Measurements from ENCODE around the gene P2RX4.
A peak's percentile ranks its signal among the peaks of the same experiment; 100 is the strongest.
"Not testable (repeated sequence)": the region's sequence is repeated elsewhere in the genome, so short reads cannot be mapped to it uniquely, and the experiment has no call there.

Gene P2RX4, protein sequence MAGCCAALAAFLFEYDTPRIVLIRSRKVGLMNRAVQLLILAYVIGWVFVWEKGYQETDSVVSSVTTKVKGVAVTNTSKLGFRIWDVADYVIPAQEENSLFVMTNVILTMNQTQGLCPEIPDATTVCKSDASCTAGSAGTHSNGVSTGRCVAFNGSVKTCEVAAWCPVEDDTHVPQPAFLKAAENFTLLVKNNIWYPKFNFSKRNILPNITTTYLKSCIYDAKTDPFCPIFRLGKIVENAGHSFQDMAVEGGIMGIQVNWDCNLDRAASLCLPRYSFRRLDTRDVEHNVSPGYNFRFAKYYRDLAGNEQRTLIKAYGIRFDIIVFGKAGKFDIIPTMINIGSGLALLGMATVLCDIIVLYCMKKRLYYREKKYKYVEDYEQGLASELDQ

GRCh38 chr12:121209624-121210572 is at the start of gene P2RX4:
Gene P2RX4 (plus strand): TSS chr12:121210129. CDS start chr12:121210165, 36 bp downstream.
- DNase-seq: peak; percentile 55

DNA sequence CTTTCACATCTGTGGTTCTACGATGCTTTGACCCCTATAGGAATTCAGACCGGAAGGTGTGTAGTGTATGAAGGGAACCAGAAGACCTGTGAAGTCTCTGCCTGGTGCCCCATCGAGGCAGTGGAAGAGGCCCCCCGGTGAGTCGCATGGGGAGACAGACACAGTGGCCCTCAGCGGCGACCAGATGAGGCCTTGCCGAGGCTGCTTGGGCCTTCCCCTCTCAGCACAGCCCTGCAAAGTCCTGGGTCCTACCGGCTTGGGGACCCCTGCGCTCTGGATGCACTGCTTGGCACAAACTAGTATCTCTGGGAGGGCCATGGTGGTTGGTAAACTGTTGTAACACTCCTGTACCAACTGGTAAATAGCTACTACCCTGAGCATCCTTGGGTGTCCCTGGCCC is 47.5 kb upstream of the P2RX4 start:
- DNase-seq: no peak

GRCh38 chr12:121162985-121163384 is 46.9 kb upstream of the P2RX4 start:
- no peak for DNase-seq

GRCh38 chr12:121164839-121165238 is 45.1 kb upstream of the P2RX4 start:
- DNase-seq: not testable (repeated sequence)

- no peak for DNase-seq
Observed at GRCh38 chr12:121165316-121165715, 44.6 kb upstream of the P2RX4 start.

DNA sequence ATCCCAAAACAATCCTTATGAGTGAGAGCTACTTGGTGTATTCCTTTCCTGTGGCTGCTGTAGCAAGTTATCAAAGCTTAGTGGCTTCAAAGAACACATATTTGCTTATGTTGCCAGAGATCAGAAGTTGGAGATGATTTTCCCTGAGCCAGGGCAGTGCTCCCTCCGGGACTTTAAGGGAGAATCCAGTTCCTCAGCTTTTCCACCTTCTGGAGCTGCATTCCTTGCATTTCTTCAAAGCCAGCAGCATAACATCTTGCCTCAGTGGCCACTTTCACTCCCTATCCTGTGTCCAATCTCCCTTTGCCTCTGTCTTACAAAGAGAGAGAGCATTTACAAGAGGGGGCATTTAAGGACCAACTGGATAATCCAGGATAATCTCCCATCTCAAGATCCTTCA is 43.6 kb upstream of the P2RX4 start:
- no peak for DNase-seq

GRCh38 chr12:121167232-121167820 is 42.6 kb upstream of the P2RX4 start:
- DNase-seq: no peak

DNA sequence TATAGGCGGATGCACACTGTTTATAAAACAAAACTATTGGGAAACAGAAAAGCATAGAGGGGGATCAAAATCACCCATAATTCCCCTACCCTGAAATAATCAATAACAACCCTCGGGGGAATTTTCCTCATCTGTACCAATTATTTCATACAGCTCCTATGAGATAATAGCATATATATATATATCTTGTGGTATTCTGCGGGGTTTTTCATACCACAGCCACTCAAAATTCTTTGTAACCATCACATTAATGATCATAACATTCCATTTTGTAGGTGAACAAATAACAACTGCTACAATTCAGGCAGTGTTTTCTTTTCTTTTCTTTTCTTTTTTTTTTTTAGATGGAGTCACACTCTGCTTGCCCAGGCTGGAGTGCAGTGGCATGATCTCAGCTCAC is 42.0 kb upstream of the P2RX4 start:
- peak; percentile 15 for DNase-seq

DNA sequence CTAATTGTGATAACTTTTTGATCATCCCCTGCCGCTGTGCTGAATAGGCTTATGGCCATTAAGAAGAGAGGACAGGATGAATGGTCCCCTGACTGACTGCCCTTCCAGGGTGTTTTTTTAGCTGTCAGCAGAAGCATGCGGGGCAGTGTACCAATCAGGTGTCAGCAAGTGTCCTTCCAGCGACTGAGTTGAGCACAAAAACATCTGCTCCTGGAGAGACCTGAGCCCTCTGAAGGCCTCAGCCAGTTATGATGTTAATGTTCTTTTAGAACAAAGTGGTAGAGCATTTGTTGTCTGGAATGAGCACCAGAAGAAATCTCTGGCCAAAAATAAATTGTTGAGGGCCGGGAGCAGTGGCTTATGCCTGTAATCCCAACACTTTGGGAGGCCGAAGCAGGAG is 39.8 kb upstream of the P2RX4 start:
- no peak for DNase-seq

GRCh38 chr12:121170611-121171260 is 39.2 kb upstream of the P2RX4 start:
- DNase-seq: peak; percentile 46

DNA sequence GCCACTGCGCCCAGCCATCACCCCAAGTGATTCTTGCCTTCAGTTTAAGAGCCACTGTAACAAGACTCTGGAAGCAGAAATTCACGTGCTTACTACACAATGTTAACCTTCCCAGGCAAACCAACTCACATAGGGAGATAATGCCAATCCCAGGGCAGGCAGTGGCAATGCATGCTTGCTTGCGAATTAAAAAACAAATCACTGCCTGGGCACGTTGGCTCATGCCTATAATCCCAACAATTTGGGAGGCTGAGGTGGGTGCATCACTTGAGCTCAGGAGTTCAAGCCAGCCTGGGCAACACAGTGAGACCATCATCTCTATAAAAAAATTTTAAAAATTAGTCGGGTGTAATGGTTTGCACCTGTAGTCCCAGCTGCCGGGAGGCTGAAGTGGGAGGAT is 37.8 kb upstream of the P2RX4 start:
- no peak for DNase-seq

GRCh38 chr12:121175383-121176119 is 34.4 kb upstream of the P2RX4 start:
- DNase-seq: no peak

DNA sequence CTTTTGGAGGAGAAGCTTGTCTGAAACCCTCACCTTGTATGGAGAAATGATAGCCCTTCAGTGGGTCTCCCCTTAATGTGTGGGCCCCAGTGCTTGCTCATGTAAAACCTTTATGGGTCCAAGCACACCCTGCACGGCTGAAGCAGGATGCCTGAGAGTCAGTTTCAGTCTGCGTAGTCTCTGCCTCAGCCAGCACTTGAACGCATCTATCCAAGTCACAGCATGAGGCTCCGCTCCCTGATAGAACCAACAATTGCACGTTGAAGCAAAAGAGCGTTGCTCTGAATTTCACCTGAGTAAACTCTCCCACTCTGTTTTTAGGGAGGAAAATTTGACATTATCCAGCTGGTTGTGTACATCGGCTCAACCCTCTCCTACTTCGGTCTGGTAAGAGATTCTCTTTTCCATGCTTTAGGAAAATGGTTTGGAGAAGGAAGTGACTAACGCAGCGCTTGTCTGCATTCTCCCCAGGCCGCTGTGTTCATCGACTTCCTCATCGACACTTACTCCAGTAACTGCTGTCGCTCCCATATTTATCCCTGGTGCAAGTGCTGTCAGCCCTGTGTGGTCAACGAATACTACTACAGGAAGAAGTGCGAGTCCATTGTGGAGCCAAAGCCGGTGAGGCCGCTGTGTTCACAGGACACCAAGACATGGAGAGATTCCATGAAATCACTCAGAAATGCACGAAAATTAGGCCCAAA is 33.0 kb upstream of the P2RX4 start:
- no peak for DNase-seq

GRCh38 chr12:121181181-121181580 is 28.7 kb upstream of the P2RX4 start:
- DNase-seq: no peak

DNA sequence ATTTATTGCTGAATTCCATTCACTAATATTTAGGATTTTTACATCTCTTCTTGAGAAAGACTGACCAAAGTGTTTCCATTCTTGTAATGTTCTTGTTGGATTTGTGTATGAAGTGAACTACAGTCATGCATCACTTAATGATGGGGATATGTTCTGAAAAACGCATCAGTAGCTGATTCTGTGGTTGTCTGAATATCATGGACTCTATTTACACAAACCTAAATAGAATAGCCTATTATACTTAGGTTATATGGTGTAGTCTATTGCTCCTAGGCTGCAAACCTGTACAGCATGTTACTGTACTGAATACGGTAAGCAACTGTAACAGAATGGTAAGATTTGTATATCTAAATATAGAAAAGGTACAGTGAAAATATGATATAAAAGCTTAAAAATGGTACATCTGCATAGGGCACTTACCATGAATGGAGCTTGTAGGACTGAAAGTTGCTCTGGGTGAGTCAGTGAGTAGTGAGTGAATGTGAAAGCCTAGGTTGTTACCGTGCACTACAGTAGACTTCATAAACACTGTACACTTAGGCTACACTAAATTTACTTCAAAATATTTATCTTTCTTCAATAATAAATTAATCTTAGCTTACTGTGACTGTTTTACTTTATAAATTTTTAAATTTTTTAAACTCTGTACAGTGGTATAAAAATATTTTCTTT is 27.6 kb upstream of the P2RX4 start:
- DNase-seq: no peak

- DNase-seq: no peak
Observed at GRCh38 chr12:121184425-121184824, 25.5 kb upstream of the P2RX4 start.

DNA sequence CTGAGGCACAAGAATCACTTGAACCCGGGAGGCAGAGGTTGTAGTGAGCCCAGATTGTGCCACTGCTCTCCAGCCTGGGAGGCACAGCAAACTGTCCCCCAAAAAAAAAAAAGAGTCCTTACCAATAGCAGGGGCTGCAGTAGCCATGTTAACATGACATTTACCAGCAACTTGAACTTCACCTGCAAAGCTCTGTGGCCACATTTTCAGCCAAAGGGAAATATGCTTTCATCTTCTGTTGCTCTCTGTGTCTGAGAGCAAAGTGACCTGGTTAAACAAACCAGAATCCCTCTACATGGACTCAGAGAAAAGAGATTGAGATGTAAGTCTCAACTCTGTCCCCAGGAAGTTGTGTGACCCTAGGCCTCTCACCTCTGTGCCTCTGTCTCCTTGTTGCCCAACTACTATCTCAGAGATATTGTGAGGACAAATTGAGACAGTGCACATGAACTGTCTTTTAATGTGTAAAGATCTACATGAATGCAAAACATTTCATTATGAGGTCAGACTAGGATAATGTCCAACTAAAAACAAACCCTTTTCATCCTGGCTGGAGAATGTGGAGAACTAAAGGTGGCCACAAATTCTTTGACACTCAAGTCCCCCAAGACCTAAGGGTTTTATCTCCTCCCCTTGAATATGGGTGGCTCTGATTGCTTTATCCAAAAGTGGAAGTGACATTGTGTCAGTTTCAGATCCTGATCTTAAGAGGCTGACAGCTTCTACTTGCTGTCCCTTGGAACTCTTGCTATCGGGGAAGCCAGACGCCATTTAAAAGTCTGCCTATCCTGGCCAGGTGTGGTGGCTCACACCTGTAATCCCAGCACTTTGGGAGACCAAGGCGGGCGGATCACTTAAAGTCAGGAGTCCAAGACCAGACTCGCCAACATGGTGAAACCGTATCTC is 24.7 kb upstream of the P2RX4 start:
- DNase-seq: no peak

GRCh38 chr12:121186826-121187225 is 23.1 kb upstream of the P2RX4 start:
- DNase-seq: no peak

GRCh38 chr12:121187501-121187900 is 22.4 kb upstream of the P2RX4 start:
- DNase-seq: no peak

DNA sequence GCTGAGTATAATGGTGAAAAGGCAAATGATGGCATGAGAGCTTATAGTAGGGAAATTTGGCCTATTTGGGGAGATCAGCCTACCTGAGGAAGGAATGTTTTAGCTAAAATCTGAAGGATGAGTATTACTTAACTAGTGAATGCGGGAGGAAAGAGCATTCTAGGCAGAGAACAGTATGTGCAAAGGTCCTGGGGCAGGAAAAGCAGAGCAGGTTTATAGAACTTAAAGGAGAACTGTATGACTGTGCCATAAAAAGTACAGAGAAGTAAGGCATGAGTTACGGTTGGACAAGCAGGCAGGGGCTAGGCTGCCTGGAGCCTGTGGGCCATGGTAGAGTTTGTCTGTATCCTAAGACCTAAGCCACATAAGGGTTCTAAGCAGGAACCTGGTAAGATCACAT is 21.7 kb upstream of the P2RX4 start:
- no peak for DNase-seq
